ENCODE measurements around the gene CDC45. TPM values are rescaled to one million over a fixed set of nuclear protein-coding genes. Genes with fewer than 3 reads are reported as not detected.

Gene CDC45
- total and polyA plus RNA-seq, 3 donors from 2014 or later = 38.8 to 47.2 (median 43.7) TPM

DNA sequence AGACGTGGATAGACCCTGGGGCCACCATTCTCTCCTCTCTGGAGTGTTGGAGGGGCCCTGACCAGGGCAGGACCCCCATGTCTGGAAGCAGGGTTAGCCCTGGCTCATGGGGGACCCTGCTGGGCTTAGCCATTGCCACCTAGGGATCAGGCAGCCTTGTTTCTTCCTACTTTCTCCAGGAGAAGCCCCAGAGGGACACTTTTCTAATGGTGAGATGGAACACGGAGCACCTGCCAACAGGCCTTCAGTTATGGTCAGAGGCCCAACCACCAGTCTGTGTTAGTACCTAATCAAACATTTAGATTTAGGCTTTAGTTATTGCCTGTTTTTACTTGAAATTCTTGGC is 30.3 kb upstream of the CDC45 start:
- Histone ChIP-seq H3K27me3 (no peaks in the 10 kb centered on the region), H3K4me3 (no peak overlapping the region), H3K36me3 (ENCODE audit: low read depth, missing control alignments) (no peaks in the 10 kb centered on the region), H3K9me3 (no peaks in the 10 kb centered on the region), H3K27ac (no peak overlapping the region), H3K4me1 (peaks cover 19% of the 10 kb centered on the region)
- no peak for DNase-seq
- intact Hi-C loops (cut with DNase I; ENCODE audit: low total_unique reads) = no loop called here
- TF ChIP-seq, protein P1, sequence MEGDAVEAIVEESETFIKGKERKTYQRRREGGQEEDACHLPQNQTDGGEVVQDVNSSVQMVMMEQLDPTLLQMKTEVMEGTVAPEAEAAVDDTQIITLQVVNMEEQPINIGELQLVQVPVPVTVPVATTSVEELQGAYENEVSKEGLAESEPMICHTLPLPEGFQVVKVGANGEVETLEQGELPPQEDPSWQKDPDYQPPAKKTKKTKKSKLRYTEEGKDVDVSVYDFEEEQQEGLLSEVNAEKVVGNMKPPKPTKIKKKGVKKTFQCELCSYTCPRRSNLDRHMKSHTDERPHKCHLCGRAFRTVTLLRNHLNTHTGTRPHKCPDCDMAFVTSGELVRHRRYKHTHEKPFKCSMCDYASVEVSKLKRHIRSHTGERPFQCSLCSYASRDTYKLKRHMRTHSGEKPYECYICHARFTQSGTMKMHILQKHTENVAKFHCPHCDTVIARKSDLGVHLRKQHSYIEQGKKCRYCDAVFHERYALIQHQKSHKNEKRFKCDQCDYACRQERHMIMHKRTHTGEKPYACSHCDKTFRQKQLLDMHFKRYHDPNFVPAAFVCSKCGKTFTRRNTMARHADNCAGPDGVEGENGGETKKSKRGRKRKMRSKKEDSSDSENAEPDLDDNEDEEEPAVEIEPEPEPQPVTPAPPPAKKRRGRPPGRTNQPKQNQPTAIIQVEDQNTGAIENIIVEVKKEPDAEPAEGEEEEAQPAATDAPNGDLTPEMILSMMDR (IDR thresholded peaks at IDR 0.05) = no peak
- TF ChIP-seq POLR2A (IDR thresholded peaks at IDR 0.05) = no peak
- 83 to 87% methylated on average over 2 of the region's 2 CpGs for WGBS, 2 donors

DNA sequence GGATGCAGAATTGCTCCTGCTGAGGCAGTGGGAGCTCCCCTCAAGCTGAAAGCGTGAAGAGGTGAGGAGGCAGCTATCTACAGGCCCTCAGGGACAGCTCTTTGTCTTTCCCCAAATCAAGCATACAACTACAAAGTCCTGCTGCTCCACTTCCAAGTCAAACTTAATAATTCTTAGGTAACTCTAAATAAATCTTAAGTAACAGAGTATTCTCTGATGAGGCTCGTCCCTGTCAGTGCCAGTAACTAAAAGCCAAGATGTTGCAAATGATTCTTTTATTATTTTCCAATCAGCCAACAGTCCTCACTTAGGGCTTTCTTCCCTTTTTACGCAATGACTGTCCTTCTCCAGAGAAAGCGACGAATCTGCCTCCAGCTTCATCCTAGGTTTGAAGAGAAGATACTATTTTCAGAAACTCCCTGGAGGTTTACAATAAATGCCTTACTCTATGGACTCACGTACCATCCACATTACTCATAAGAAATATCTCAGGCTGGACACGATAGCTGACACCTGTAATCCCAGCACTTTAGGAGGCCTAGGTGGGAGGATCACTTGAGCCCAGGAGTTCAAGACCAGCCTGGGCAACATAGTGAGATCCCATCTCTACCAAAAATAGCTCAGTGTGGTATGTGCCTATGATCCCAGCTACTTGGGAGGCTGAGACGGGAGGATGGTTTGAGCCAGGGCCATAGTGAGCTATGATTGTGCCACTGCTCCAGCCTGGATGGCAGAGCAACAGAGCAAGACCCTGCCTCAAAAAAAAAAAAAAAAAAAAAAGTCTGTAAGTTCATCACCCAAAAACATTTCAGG is 29.2 kb upstream of the CDC45 start:
- Histone ChIP-seq H3K27ac (no peak overlapping the region), H3K36me3 (ENCODE audit: low read depth, missing control alignments) (no peaks in the 10 kb centered on the region), H3K4me1 (peaks cover 18% of the 10 kb centered on the region), H3K9me3 (no peaks in the 10 kb centered on the region), H3K27me3 (no peaks in the 10 kb centered on the region), H3K4me3 (no peak overlapping the region)
- DNase-seq = no peak
- no peak for TF ChIP-seq POLR2A (IDR thresholded peaks at IDR 0.05)
- TF ChIP-seq, protein P1 (IDR thresholded peaks at IDR 0.05) = no peak
- intact Hi-C loops (cut with DNase I; ENCODE audit: low total_unique reads) = no loop called here
- WGBS, 2 donors = 85 to 86% methylated on average over 8 of the region's 8 CpGs

DNA sequence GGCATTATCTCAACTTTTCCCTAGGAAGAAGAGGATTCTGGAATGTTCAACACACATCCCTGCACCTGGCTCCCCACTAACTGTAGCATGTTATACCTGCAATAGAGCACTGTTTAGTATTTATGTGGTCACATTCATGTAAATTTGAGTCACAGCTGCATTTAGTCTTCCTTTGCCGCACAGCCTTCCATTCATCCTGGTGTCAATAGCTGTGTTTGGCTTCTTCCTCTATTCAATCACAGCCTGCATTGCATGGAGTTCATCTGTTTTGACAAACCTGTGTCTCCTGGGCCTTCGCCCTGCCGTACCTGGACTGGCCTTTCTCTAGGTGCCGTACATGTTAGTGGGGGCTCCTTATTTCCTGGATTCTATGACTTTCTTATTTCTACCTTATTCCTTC is 28.1 kb upstream of the CDC45 start:
- no peaks in the 10 kb centered on the region for H3K36me3 ChIP-seq (ENCODE audit: low read depth, missing control alignments)

DNA sequence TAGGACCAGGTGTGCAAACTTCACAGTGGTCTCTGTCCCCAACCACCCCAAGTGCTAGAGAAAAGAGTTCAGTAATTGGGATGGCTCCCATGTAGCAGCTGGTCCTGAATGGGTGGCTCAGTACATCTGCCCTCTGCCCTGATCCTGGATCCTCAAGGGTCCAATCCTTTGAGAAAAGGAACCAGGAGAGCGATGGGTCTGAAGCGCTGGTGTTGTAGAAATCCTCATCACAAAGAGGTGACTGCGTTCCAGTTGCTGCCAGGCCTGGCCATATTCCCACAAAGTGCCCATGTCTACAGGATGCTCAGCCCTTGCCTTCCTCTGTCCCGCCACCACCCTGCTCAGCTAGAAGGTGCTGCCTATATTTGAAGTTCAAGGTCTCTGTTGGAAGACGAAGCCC is 26.0 kb upstream of the CDC45 start:
- no peak overlapping the region for H3K4me3 ChIP-seq
- peaks cover 2% of the 10 kb centered on the region for H3K4me1 ChIP-seq
- DNase-seq = no peak
- intact Hi-C loops (cut with DNase I; ENCODE audit: low total_unique reads) = no loop called here
- no peaks in the 10 kb centered on the region for H3K36me3 ChIP-seq (ENCODE audit: low read depth, missing control alignments)
- H3K27ac ChIP-seq = no peak overlapping the region
- no peaks in the 10 kb centered on the region for H3K27me3 ChIP-seq
- TF ChIP-seq, protein P1 (IDR thresholded peaks at IDR 0.05) = no peak
- no peak for TF ChIP-seq POLR2A (IDR thresholded peaks at IDR 0.05)
- H3K9me3 ChIP-seq = no peaks in the 10 kb centered on the region
- 93 to 96% methylated on average over 3 to 5 of the region's 5 CpGs for WGBS, 2 donors

More for the DNA sequence above, 28.1 kb upstream of the CDC45 start:
- no peak overlapping the region for H3K27ac ChIP-seq
- H3K4me1 ChIP-seq = peaks cover 10% of the 10 kb centered on the region
- no peak for TF ChIP-seq POLR2A (IDR thresholded peaks at IDR 0.05)
- TF ChIP-seq, protein P1 (IDR thresholded peaks at IDR 0.05) = no peak
- no peak overlapping the region for H3K4me3 ChIP-seq
- H3K27me3 ChIP-seq = no peaks in the 10 kb centered on the region
- WGBS, 2 donors = 94 to 98% methylated on average over 4 of the region's 4 CpGs
- H3K9me3 ChIP-seq = no peaks in the 10 kb centered on the region
- DNase-seq = no peak
- intact Hi-C loops (cut with DNase I; ENCODE audit: low total_unique reads) = no loop called here

DNA sequence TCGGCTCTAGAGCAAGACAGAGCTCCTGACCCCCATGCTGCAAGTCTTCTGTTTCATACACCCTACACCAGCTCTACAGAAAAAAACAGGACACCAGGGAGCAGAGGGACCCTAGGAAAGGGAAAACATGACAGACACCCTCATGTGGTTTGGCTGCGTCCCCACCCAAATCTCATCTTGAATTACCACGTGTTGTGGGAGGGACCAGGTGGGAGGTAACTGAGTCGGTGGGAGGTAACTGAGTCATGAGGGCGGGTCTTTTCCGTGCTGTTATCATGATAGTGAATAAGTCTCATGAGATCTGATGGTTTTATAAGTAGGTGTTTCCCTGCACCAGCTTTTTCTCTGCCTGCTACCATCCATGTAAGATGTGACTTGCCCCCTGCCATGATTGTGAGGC is 25.6 kb upstream of the CDC45 start:
- H3K36me3 ChIP-seq (ENCODE audit: low read depth, missing control alignments) = no peaks in the 10 kb centered on the region
- intact Hi-C loops (cut with DNase I; ENCODE audit: low total_unique reads) = no loop called here

More for the DNA sequence above, 25.6 kb upstream of the CDC45 start:
- H3K4me3 ChIP-seq = no peak overlapping the region
- no peaks in the 10 kb centered on the region for H3K4me1 ChIP-seq
- TF ChIP-seq, protein P1 (IDR thresholded peaks at IDR 0.05) = no peak
- TF ChIP-seq POLR2A (IDR thresholded peaks at IDR 0.05) = no peak
- H3K9me3 ChIP-seq = no peaks in the 10 kb centered on the region
- DNase-seq = no peak
- H3K27me3 ChIP-seq = no peaks in the 10 kb centered on the region
- 82 to 85% methylated on average over 5 to 6 of the region's 6 CpGs for WGBS, 2 donors
- no peak overlapping the region for H3K27ac ChIP-seq

Data from testis (tissue), 3 donors.